Left ventricle myocardium superior (tissue), 1 donor: Measurements from ENCODE around the gene MTMR2. TPM values are rescaled to one million over a fixed set of nuclear protein-coding genes. Genes with fewer than 3 reads are reported as not detected.
"Not testable (repeated sequence)": the region's sequence is repeated elsewhere in the genome, so short reads cannot be mapped to it uniquely, and the experiment has no call there.

Source experiments
- ATAC-seq: fragments of 200-7000 bp; cut with Tn5 transposase; one replicate; pipeline ENCODE4 v1.9.1; 2020; ENCODE audit warnings: mild to moderate bottlenecking, moderate library complexity
- DNase-seq: peaks from one replicate; pipeline ENCODE4 v3.0.0-alpha.2; 2020
- intact Hi-C: fragments of 100-400 bp; cut with micrococcal nuclease; formaldehyde crosslinking; loops from one replicate; pipeline ENCODE4 v1.11.0; 2022
- total RNA-seq: library from RNA; stranded (reverse); fragmentation: NEBNext Ultra II Directional; extraction: Animal tissue kit (Norgen Biotek cat#: 25700); gene quantifications from one replicate; pipeline ENCODE4 v1.2.1, GENCODE V29; 2021
- donor health status: DM: no; HTN: yes; CAD: no; lungs with severe emphysema.

MTMR2 gene
- total RNA-seq, 1 donor from 2014 or later, result 17.3 TPM

GRCh38 chr11:95892492-95892891 lies 31.4 kb downstream of the MTMR2 start:
- DNase-seq (no peak), ATAC-seq (no peak)
- intact Hi-C loops, result no loop called here

DNA sequence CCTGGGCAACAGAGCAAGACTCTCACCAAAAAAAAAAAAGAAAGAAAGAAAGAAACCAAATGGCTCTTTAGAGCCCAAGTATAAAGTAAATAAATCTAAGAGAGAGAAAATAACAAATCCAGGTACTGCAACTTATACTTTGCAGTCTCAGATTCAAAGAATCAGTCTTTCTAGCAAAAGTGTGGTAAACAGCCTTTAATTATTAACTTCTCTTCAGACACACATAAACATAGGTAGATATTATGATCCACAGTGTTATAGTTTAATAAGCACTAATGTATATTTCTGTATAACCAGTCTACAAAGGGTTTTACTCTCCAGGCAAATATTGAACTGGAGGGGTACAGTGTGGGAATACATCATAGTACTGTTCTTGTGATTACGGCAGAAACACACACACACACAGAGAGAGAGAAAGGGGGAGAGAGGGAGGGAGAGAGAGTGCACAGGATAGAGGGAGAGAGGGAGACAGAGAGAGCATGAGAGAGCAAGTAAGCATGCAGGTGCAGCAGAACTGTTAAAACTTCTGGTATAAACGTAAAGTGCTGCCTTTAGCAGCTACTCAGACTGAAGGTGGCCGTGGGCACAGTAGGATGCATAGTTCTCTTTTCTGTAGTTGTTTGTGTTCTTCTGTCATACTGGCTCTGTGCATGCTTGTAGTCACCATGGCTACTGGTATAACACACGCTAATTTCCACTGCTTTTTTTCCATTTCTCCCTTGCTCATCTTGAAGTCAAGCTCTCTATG lies 32.3 kb downstream of the MTMR2 start:
- intact Hi-C loops, result no loop called here
- ATAC-seq, result peak; percentile 33
- DNase-seq, result no peak

DNA sequence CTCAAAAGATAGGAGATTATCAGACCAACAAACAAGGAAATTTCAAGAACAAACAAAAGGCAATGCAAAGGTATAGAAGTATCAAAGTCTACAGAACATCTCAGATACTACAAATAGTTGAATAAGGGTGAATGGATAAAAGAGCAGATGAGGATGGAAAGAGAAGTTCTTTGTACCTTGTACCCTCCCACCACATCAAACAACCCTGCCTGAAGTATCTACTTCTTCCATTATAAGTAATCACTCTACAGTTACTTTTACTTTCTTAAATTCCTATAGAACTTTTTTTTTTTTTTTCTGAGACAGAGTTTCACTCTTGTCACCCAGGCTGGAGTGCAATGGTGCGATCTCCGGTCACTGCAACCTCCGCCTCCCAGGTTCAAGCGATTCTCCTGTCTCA lies 35.1 kb downstream of the MTMR2 start:
- ATAC-seq (no peak), DNase-seq (no peak)
- intact Hi-C loops, result no loop called here

- intact Hi-C loops, result no loop called here
- DNase-seq (no peak), ATAC-seq (peak; percentile 79)
Observed at GRCh38 chr11:95888439-95888838, 35.5 kb downstream of the MTMR2 start.

GRCh38 chr11:95886462-95886861 lies 37.4 kb downstream of the MTMR2 start:
- ATAC-seq, result no peak
- DNase-seq, result no peak
- intact Hi-C loops, result no loop called here

- ATAC-seq (no peak), DNase-seq (no peak)
- intact Hi-C loops, result no loop called here
Observed at GRCh38 chr11:95884802-95885201, 39.1 kb downstream of the MTMR2 start.

DNA sequence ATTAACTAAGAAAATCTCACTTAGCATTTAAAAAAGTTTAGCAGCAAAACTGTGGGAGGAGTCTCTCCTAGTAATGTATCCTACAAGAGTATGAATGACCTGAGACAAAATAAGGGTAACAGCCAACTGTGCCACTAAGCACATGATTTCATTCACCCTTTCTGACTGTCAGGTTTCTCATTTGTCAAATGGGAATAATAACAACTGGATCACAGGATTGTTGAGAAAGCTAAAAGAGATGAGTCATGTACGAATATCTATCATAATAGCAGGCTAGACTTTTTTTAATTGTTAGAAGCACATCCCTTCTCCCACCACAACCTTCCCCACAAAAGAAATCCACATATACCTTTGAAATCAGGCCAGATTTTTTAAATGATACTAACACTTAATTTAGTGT lies 39.5 kb downstream of the MTMR2 start:
- ATAC-seq (no peak), DNase-seq (no peak)
- intact Hi-C loops, result no loop called here

DNA sequence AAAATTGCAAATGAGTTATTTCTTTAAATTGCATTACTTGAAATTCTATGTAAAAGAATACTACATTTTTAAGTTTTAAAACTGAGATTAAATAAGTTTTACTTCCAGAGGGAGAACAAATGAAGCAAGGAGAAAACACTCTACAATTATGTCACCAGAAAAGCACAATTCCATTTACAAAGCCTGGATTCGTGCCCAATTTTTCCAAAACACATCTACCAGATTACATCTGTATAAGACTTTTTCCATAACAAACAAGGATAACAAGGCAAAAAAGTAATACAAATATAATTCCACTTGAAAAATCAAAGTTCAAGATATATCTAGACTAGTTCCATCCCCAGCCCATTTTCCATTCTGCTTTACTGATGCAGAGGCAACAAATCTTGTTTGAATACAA lies 40.5 kb downstream of the MTMR2 start:
- ATAC-seq (no peak), DNase-seq (no peak)
- intact Hi-C loops, result no loop called here

GRCh38 chr11:95877291-95877690 lies 46.6 kb downstream of the MTMR2 start:
- DNase-seq (no peak), ATAC-seq (no peak)
- intact Hi-C loops, result no loop called here

DNA sequence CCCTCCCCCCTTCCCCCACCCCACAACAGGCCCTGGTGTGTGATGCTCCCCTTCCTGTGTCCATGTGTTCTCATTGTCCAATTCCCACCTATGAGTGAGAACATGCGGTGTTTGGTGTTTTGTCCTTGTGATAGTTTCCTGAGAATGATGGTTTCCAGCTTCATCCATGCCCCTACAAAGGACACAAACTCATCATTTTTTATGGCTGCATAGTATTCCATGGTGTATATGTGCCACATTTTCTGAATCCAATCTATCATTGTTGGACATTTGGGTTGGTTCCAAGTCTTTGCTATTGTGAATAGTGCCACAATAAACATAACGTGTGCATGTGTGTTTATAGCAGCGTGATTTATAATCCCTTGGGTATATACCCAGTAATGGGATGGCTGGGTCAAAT lies 53.0 kb downstream of the MTMR2 start:
- intact Hi-C loops, ATAC-seq, DNase-seq: not testable (repeated sequence)

GRCh38 chr11:95867105-95867504 lies 56.8 kb downstream of the MTMR2 start:
- ATAC-seq, result no peak
- intact Hi-C loops, result no loop called here
- DNase-seq, result no peak

DNA sequence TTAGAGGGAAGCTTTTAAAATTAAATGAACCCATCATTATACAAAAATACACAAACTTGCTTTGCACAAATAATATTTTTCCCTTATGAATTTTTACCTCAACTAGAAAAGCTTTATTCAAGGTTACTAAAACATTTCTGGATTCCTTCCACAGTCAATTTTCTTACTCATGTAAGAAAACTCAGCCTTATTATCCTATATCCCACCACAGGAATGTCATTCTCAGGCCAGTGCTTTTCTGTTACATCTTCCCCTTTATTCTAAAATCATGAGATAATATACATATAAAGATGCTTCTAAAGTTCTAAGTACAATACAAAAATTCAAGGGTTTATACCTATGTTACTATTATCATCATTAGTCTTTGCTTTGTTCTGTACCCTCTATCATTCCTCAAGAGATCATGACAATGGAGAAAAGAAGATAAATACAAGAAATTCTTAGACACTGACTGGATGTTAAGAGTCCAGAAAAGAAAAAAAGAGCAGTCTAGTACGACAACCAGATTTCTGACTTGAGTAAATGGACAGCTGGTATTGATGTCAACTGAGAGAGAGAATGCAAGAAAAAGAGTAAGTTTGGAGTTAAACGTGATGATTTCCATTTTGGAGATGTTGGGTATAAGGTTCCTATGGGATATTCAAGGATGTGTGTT lies 60.3 kb downstream of the MTMR2 start:
- no peak for DNase-seq
- no peak for ATAC-seq
- intact Hi-C loops, result no loop called here

GRCh38 chr11:95860024-95860423 lies 63.9 kb downstream of the MTMR2 start:
- intact Hi-C loops, DNase-seq, ATAC-seq: not testable (repeated sequence)

- intact Hi-C loops, ATAC-seq, DNase-seq: not testable (repeated sequence)
Observed at GRCh38 chr11:95854362-95854761, 69.5 kb downstream of the MTMR2 start.

DNA sequence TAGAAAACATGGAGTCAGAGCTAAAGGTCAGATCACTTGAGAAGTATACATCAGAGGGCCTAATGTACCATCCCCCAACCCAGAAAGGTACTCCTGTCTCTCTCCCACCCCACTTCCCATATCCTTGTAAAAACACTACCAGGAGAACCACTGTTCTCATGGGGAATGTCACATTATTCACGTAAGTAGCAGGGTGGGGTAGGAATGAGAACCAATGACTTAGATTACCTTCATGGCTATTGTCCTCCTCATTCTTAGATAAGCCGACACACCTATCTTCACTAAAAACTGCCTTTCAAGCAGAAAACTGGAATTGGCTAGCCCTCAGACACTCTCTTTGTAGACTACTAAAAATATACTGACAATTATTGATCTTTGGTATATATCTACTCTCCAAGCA lies 70.0 kb downstream of the MTMR2 start:
- intact Hi-C loops, result no loop called here
- ATAC-seq (no peak), DNase-seq (no peak)

DNA sequence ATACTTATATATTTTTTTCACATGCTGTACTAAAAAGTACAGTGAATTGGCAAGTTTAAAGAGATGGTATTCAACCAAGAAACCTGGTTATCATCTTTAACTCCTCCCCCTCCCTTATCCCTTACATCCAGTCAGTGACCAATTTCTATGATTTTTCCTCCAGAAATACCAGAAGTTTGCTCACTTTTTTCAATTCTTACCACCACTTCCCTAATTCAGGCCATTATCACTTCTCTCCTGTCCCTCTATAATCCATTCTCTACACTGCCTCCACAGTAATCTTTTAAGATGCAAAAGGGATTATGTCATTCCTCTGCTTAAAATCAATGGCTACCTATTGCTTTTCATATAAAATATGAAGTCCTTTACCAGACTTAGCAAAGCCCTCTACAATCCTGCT lies 70.8 kb downstream of the MTMR2 start:
- ATAC-seq (no peak), DNase-seq (no peak)
- intact Hi-C loops, result no loop called here

DNA sequence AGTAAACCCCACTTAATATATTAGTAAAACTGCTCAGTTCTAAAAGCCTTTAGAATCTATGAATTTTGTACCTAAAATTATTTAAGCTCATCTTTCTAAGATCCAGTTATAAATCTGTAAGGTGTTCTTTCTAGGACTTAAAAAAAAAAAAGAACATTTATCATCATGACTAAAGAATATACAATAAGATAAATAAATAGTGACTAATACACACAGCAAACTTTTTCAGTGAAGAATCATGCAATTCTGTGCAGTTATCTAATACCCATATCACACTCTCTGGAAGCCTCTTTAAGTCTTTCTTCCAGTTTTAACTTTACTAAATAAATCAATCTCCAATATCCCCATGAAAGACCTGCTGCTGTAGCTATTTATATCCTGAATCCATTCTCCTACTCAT lies 73.8 kb downstream of the MTMR2 start:
- DNase-seq, result no peak
- intact Hi-C loops, result no loop called here

GRCh38 chr11:95849087-95849825 lies 74.7 kb downstream of the MTMR2 start:
- intact Hi-C loops, result no loop called here

More for the DNA sequence above, 73.8 kb downstream of the MTMR2 start:
- no peak for ATAC-seq

DNA sequence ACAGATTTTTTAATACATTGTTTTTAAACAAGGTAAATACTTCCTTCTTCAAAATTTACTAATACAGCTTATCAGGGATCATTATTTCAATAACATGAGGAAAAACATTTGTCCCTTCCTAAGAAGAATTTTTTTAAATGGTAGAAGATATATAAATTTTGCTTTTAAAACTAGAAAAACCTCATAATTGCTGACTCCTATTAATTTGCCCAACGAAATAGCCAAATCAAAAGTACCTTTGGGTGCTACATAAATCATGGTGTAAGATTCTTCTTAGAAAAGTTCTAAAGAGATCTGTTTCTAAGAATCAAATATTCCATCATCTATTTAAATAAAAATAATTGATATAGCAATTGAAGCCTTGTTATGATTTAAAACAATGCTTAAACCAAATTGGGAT lies 78.7 kb downstream of the MTMR2 start:
- ATAC-seq, result no peak
- no peak for DNase-seq
- intact Hi-C loops, result no loop called here

More at GRCh38 chr11:95849087-95849825, 74.7 kb downstream of the MTMR2 start:
- ATAC-seq (peak; percentile 91), DNase-seq (no peak)
